Measurements from ENCODE around the gene TNNC1.

Gene TNNC1

GRCh38 chr3:52458770-52459545, 5.1 kb upstream of the TNNC1 start:
- DNase-seq (ENCODE audit: low read depth in 2 of 2, low spot score in 1 of 2), result no peak

- no peak for DNase-seq (ENCODE audit: low read depth in 2 of 2, low spot score in 1 of 2)
These were observed 4.4 kb upstream of the TNNC1 start for GRCh38 chr3:52458031-52458760.

GRCh38 chr3:52456800-52457183, 3.0 kb upstream of the TNNC1 start:
- no peak for DNase-seq (ENCODE audit: low read depth in 2 of 2, low spot score in 1 of 2)

GRCh38 chr3:52456169-52456799, 2.4 kb upstream of the TNNC1 start:
- DNase-seq (ENCODE audit: low read depth in 2 of 2, low spot score in 1 of 2), result no peak

GRCh38 chr3:52455283-52456168, 1.7 kb upstream of the TNNC1 start, which contains the start of gene NISCH:
Gene NISCH (plus strand): TSS chr3:52455604. CDS start chr3:52455642, 38 bp downstream.
- DNase-seq (ENCODE audit: low read depth in 2 of 2, low spot score in 1 of 2), result peak; percentile 94 to 95

GRCh38 chr3:52454938-52455282, 1.1 kb upstream of the TNNC1 start:
- DNase-seq (ENCODE audit: low read depth in 2 of 2, low spot score in 1 of 2), result no peak

GRCh38 chr3:52454250-52454937, 553 bp upstream of the TNNC1 start:
- DNase-seq (ENCODE audit: low read depth in 2 of 2, low spot score in 1 of 2), result no peak

GRCh38 chr3:52452570-52453221, 1.1 kb downstream of the TNNC1 start:
- DNase-seq (ENCODE audit: low read depth in 2 of 2, low spot score in 1 of 2), result no peak

- DNase-seq (ENCODE audit: low read depth in 2 of 2, low spot score in 1 of 2), result no peak
These were observed 1.7 kb downstream of the TNNC1 start for GRCh38 chr3:52452126-52452525.

- DNase-seq (ENCODE audit: low read depth in 2 of 2, low spot score in 1 of 2), result no peak
These were observed 2.4 kb downstream of the TNNC1 start for GRCh38 chr3:52451237-52452083.

- DNase-seq (ENCODE audit: low read depth in 2 of 2, low spot score in 1 of 2), result no peak
These were observed 3.2 kb downstream of the TNNC1 start for GRCh38 chr3:52450489-52451236.

- DNase-seq (ENCODE audit: low read depth in 2 of 2, low spot score in 1 of 2), result no peak
These were observed 6.1 kb downstream of the TNNC1 start for GRCh38 chr3:52447512-52448355.

- DNase-seq (ENCODE audit: low read depth in 2 of 2, low spot score in 1 of 2), result peak; percentile 43 to 48
These were observed 7.0 kb downstream of the TNNC1 start for GRCh38 chr3:52446631-52447511.

- DNase-seq (ENCODE audit: low read depth in 2 of 2, low spot score in 1 of 2), result no peak
These were observed 7.8 kb downstream of the TNNC1 start for GRCh38 chr3:52446042-52446441.

- DNase-seq (ENCODE audit: low read depth in 2 of 2, low spot score in 1 of 2), result peak; percentile 36 to 44
These were observed 8.7 kb downstream of the TNNC1 start, which contains the start of gene SEMA3G for GRCh38 chr3:52444860-52445793. Gene SEMA3G (minus strand): TSS chr3:52445103. CDS start chr3:52445027, 76 bp downstream.
